Osteocyte (in vitro differentiated cells): Measurements from ENCODE around the gene FBXO48. TPM values are rescaled to one million over a fixed set of nuclear protein-coding genes. Genes with fewer than 3 reads are reported as not detected.

Source experiments
- DNase-seq: peaks from one replicate; pipeline ENCODE4 v3.0.0; 2021; ENCODE audit warnings: mixed read lengths; ENCODE audit not compliant: unreplicated experiment; ENCODE audit errors: extremely low spot score
- H3K27ac Mint-ChIP-seq: one replicate; pipeline ENCODE4 v1.8.0; 2021; ENCODE audit warnings: mild to moderate bottlenecking, mixed read lengths; ENCODE audit not compliant: unreplicated experiment
- H3K27me3 Mint-ChIP-seq: one replicate; pipeline ENCODE4 v1.8.0; 2021; ENCODE audit warnings: mixed read lengths; ENCODE audit not compliant: unreplicated experiment
- H3K36me3 Mint-ChIP-seq: one replicate; pipeline ENCODE4 v1.8.0; 2021; ENCODE audit warnings: mixed read lengths; ENCODE audit not compliant: unreplicated experiment
- H3K4me1 Mint-ChIP-seq: one replicate; pipeline ENCODE4 v1.8.0; 2021; ENCODE audit warnings: mixed read lengths; ENCODE audit not compliant: unreplicated experiment
- H3K4me3 Mint-ChIP-seq: one replicate; pipeline ENCODE4 v1.8.0; 2021; ENCODE audit warnings: mild to moderate bottlenecking, moderate library complexity, mixed read lengths; ENCODE audit not compliant: unreplicated experiment
- H3K9me3 Mint-ChIP-seq: one replicate; pipeline ENCODE4 v1.8.0; 2021; ENCODE audit warnings: mixed read lengths; ENCODE audit not compliant: unreplicated experiment
- total RNA-seq: library from RNA; stranded (reverse); gene quantifications from 2 replicates; pipeline ENCODE4 v1.2.1, GENCODE V29; 2021
- TF ChIP-seq, protein P1 (sequence below): fragments of 200-600 bp; sonication (generic); IDR thresholded peaks from 2 replicates; pipeline ENCODE4 v1.5.0; 2021; ENCODE audit warnings: antibody characterized with exemption, mild to moderate bottlenecking, moderate library complexity

The FBXO48 gene
- total RNA-seq, 1 donor from 2014 or later = 0.81 TPM

GRCh38 chr2:68426848-68427579, 40.1 kb downstream of the FBXO48 start:
- H3K27me3 Mint-ChIP-seq = peaks cover 11% of the 10 kb centered on the region
- peaks cover 2% of the 10 kb centered on the region for H3K4me1 Mint-ChIP-seq
- no peak overlapping the region for H3K4me3 Mint-ChIP-seq
- no peaks in the 10 kb centered on the region for H3K9me3 Mint-ChIP-seq
- TF ChIP-seq, protein P1, sequence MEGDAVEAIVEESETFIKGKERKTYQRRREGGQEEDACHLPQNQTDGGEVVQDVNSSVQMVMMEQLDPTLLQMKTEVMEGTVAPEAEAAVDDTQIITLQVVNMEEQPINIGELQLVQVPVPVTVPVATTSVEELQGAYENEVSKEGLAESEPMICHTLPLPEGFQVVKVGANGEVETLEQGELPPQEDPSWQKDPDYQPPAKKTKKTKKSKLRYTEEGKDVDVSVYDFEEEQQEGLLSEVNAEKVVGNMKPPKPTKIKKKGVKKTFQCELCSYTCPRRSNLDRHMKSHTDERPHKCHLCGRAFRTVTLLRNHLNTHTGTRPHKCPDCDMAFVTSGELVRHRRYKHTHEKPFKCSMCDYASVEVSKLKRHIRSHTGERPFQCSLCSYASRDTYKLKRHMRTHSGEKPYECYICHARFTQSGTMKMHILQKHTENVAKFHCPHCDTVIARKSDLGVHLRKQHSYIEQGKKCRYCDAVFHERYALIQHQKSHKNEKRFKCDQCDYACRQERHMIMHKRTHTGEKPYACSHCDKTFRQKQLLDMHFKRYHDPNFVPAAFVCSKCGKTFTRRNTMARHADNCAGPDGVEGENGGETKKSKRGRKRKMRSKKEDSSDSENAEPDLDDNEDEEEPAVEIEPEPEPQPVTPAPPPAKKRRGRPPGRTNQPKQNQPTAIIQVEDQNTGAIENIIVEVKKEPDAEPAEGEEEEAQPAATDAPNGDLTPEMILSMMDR = no peak
- H3K36me3 Mint-ChIP-seq = no peaks in the 10 kb centered on the region
- no peak for DNase-seq
- H3K27ac Mint-ChIP-seq = no peak overlapping the region

DNA sequence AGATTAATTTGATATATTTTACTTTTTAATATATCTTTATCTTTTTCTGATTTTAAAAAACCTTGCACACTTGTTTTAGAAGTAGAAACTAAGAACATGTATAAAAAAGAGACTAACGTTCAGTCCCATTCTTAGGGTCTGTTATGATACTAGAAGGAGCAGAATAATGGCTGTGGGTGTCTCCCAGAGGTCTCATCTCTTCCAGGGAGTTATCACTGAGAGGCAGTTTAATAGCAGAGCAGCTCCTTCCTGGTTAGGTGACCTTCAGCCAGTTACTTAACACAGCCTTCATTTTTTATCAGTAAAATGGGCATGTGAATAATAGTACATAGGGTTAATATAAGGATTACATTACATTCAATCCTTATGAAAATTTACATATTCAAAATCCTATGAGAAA, 40.6 kb downstream of the FBXO48 start:
- H3K27ac Mint-ChIP-seq = no peak overlapping the region
- H3K36me3 Mint-ChIP-seq = no peaks in the 10 kb centered on the region
- TF ChIP-seq, protein P1 = no peak
- H3K27me3 Mint-ChIP-seq = peaks cover 17% of the 10 kb centered on the region
- no peak overlapping the region for H3K4me3 Mint-ChIP-seq
- H3K4me1 Mint-ChIP-seq = peaks cover 2% of the 10 kb centered on the region
- DNase-seq = no peak
- no peaks in the 10 kb centered on the region for H3K9me3 Mint-ChIP-seq

DNA sequence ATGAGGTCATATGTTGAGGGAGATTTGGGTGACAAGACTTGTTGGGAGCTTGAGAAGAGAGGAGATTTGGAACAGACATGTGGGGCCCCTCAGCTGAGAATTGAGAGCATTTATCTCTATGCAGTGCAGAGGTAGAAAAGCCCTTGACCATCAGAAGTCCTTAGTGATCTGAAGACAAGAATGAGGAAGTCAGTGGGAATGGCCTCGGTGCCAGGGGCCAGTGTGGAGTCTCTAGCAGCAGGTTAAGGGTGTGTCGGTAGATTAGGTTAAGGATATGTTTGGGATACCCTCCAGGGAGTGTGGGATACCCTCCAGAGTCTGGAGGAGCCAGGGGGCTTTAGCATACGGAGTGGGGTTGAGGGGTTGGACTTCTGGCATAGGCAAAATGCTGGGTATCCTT, 41.6 kb downstream of the FBXO48 start:
- Mint-ChIP-seq H3K36me3 (no peaks in the 10 kb centered on the region), H3K27ac (no peak overlapping the region), H3K27me3 (peaks cover 19% of the 10 kb centered on the region), H3K4me3 (no peak overlapping the region), H3K9me3 (no peaks in the 10 kb centered on the region), H3K4me1 (peaks cover 2% of the 10 kb centered on the region)
- no peak for DNase-seq
- TF ChIP-seq, protein P1 = no peak

- Mint-ChIP-seq H3K36me3 (no peaks in the 10 kb centered on the region), H3K27ac (no peak overlapping the region), H3K9me3 (no peaks in the 10 kb centered on the region), H3K4me3 (no peak overlapping the region), H3K27me3 (peaks cover 13% of the 10 kb centered on the region), H3K4me1 (peaks cover 2% of the 10 kb centered on the region)
- no peak for DNase-seq
- TF ChIP-seq, protein P1 = no peak
Observed at GRCh38 chr2:68423966-68424650, 43.0 kb downstream of the FBXO48 start.

- no peak overlapping the region for H3K4me3 Mint-ChIP-seq
- no peaks in the 10 kb centered on the region for H3K9me3 Mint-ChIP-seq
- DNase-seq = no peak
- H3K27ac Mint-ChIP-seq = no peak overlapping the region
- peaks cover 16% of the 10 kb centered on the region for H3K27me3 Mint-ChIP-seq
- H3K4me1 Mint-ChIP-seq = no peaks in the 10 kb centered on the region
- H3K36me3 Mint-ChIP-seq = no peaks in the 10 kb centered on the region
- TF ChIP-seq, protein P1 = no peak
Observed at GRCh38 chr2:68420254-68420910, 46.7 kb downstream of the FBXO48 start.
